GM19455 (cell line): ENCODE data around the gene OR14I1.

Experiments used
- ATAC-seq: cut with Tn5 transposase; IDR thresholded peaks from one replicate; pipeline ENCODE4 v1.9.1; 2021; ENCODE audit not compliant: unreplicated experiment

Gene OR14I1

GRCh38 chr1:248702714-248703113, at the start of gene OR14I1:
Gene OR14I1, minus strand, starts transcription at chr1:248702766.
- no peak for ATAC-seq

- no peak for ATAC-seq
Observed at GRCh38 chr1:248751635-248752034, 49.1 kb upstream of the OR14I1 start.

DNA sequence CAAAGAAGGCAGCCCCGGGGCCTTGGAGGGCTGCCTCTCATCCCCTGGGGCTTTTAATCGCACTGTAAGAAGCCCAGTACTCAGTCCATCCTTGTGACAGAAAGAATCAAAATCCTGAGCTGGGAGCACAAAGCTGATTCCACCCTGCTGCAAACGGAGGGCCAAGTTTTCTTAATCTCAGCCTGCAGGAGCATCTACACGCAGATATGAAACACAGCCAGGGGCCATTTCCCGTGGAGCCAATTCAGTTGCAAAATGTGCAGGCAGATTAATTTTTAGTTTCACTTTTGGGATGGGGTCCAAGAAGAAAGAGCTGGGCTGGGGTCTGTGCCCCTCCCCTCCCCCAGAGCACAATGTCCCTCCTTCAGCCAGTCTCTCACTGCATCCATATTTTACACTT, 48.6 kb upstream of the OR14I1 start:
- ATAC-seq: no peak

- ATAC-seq: no peak
Observed at GRCh38 chr1:248750496-248750895, 47.9 kb upstream of the OR14I1 start.

GRCh38 chr1:248748211-248748610, 45.6 kb upstream of the OR14I1 start:
- no peak for ATAC-seq

- ATAC-seq: no peak
Observed at GRCh38 chr1:248740876-248741275, 38.3 kb upstream of the OR14I1 start.

DNA sequence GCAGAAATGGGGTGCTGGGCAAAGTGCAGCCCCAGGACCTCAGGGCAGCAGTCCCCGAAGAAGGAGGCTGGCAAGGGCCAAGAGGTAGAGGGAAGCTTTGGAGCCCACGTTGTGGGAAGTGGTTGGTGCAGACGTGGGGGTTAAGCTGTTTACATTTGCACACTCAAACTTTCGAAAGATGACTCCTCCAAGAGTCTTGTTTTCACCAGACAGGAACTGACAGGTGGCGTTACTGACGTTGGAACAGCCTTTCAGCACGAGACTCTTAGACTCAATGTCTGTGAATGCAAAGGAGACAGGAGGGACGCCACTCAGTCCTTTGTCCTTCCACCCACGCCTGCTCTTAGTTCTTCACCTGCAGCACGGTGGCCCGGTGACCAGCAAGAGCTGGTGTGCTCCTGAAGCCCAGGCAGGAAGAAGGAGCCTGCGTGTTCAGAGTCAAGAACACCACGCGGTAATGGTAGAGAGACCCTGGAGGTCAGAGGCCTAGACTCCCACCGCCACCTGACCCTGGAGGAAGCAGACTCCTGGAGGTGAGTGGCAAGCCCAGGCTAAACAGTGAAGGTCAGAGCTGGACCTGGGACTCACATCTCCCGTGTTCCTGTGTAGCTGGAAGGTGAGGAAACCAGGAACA, 37.1 kb upstream of the OR14I1 start:
- ATAC-seq: no peak

- no peak for ATAC-seq
Observed at GRCh38 chr1:248737457-248737856, 34.9 kb upstream of the OR14I1 start.

GRCh38 chr1:248736977-248737376, 34.4 kb upstream of the OR14I1 start:
- ATAC-seq: no peak

DNA sequence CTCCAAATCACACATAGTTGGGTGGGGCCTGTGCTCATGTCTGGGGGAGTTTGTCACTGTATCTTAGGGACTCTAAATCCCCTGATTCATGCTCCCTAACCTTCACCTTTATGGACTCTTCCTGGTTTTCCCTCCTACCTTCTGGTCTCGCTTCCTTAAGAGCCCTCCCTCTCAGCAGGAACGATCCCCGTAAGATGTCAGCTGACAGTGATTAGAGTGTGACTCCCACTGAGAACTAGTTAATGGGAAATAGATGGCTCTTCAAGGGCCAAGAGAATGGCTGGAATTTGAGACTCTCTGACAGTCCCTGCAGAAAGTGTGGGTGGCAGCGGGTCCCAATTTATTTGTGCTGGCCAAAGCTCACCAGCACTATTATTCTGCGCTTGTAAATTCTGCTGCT, 31.0 kb upstream of the OR14I1 start:
- ATAC-seq: no peak

DNA sequence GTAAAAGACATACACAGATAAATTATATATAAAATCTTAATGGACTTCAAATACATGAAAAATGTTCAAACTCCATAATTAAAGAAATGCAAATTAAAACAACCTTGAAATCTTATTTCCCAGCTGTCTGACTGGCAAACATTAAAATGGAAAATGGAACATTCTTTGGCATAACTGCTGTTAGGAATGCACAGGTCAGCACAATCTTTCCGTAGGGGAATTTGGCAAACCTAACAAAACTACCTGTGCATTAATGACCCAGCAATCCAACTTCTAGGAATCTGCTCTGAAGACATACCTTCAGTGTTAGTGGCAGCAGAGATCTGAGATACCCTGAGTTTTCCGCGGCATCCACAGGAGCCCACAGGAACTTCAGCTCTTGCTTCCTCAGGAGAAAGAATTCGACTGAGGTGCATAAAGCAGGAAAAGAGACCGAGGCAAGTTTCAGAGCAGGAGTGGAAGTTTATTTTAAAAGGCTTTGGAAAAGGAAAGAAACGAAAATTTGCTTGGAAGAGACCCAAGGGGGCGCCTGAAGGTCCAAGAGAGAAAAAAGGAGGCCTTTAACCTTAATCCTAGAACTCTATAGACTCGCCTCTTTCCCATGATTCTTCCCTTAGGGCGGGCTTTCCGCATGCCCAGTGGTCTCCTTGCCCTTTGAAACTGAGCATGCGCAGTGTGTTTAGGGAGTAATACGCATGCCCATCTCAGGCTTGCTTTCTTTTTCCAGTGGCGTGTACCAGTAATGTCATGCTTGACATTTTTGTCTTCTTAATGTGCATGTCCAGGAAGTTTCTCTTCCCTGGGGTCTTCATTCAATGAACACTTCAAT, 28.2 kb upstream of the OR14I1 start:
- ATAC-seq: no peak

GRCh38 chr1:248714248-248714647, 11.7 kb upstream of the OR14I1 start:
- no peak for ATAC-seq

GRCh38 chr1:248710305-248710900, 7.8 kb upstream of the OR14I1 start:
- no peak for ATAC-seq

DNA sequence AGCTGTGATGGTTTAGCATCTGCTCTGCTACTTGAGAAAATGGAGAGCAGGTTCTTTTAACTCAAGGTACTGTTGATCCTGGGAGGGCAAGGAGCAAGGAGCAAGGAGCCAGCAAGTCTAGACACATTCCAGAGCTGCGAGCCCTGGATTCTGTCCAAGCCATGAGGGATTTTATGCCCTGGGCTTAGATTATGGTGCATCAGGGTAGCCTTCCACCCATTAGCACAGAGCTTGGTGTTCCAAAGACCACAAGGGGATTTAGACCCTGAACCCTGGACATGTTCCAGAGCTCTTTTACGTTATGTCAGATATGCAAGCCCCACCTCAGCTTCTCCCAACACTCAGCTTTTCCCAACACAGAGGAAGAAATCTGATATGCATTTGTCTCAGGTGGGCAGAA, 2.0 kb upstream of the OR14I1 start:
- no peak for ATAC-seq

GRCh38 chr1:248703674-248704073, 1.1 kb upstream of the OR14I1 start:
- no peak for ATAC-seq

DNA sequence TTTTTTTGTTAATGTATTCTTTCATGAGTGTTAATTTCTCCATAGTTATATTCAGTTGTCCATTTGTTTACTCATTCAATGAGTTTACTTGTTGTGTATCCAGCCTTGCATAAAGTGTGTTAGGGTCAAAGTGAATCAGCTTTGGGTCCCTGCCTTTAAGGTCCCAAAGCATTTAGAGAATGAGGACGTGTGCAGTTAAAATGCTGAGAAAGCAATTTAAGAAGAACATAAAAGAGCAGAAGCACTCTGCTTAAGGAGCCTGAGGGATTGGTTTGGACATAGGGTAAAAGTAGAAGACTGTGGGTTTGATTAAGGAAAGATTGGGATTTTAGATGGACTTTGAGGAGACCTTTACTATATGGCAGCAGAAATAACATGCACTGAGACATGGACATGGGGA, 3.5 kb downstream of the OR14I1 start:
- ATAC-seq: no peak

- ATAC-seq: no peak
Observed at GRCh38 chr1:248697907-248698306, 4.7 kb downstream of the OR14I1 start.

GRCh38 chr1:248696774-248697173, 5.8 kb downstream of the OR14I1 start:
- no peak for ATAC-seq

- ATAC-seq: no peak
Observed at GRCh38 chr1:248696261-248696660, 6.3 kb downstream of the OR14I1 start.

DNA sequence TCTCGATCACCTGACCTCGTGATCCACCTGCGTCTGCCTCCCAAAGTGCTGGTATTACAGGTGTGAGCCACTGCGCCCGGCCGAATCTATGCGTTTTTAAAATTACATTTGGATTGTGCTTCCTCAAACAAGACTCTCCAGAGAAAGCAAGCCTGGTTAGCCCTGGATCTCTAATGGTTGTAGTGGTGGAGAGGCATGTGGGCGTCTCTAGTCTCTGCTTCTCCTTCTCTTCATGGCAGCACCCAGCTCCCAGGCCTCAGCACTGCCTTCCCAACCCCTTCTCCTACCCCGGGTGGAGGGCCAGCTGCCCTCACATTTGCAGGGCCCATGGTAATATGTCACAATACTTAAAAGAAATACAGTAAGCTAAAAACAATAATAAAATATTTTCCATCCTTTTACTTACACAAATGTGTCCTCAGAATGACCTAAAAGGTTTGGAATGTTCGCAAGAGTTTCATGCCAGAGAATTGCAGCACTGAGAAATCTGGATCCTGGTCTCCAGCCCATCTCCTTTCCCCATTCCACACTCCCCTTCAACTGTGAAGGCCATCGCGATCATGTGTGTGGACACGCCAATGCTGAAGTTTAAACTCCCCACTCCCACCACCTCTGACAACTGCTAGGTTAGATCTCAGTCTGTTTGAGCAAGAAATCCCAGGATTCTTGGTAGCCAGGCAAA, 7.0 kb downstream of the OR14I1 start:
- no peak for ATAC-seq

DNA sequence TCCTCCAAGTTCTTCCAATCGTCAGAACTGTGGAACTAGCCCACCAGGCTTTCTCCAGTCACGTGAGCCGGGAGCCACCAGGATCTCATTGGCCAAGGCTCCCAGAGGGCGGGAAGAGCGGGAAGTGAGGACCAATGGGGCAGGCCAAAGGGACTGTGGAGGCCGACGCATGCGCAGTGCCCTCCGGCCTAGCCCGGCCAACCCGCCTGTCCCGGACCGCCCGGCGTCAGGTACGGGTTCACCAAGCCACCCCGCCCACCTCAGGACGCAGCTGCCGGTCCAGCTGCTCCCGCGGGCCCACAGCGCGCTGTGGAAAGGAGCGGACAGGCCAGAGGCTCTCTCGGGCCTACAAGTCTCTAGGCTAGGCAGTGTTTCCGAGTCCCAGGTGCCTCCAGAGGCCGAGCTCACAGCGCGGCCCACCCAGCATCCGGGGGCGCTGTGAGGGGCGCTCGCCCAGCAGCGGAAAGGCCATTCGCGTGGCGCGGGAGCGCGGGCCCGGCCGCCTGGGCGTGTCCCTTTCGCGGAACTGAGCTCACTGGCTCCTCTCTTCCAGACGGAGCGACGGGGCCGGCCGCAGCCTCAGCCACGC, 10.9 kb downstream of the OR14I1 start:
- no peak for ATAC-seq
